Breast epithelium (tissue), 4 donors: ENCODE results near the gene VAPB. TPM values are rescaled to one million over a fixed set of nuclear protein-coding genes. Genes with fewer than 3 reads are reported as not detected.

Experiments
- DNase-seq, 2 donors: peaks; one replicate each; pipeline ENCODE4 v3.0.0-alpha.2; 2019; ENCODE audit warnings: low spot score in 2 of 2
- H3K27ac ChIP-seq, 2 donors: fragments of 200-600 bp; sonication (generic) in 1 of 2; one replicate each; pipeline ENCODE4 v1.5.1; 2016 to 2019; ENCODE audit warnings: mild to moderate bottlenecking in 1 of 2
- H3K27me3 ChIP-seq, 2 donors: fragments of 200-600 bp; sonication (generic) in 1 of 2; one replicate each; pipeline versions ENCODE4 v1.5.1 to v1.6.0; 2017 to 2019; ENCODE audit warnings: control low read depth in 1 of 2, mild to moderate bottlenecking in 1 of 2
- H3K36me3 ChIP-seq: fragments of 200-600 bp; one replicate; pipeline ENCODE4 v1.5.1; 2019
- H3K4me1 ChIP-seq, 2 donors: fragments of 200-600 bp; sonication (generic); one replicate each; pipeline ENCODE4 v1.5.1; 2016 to 2019; ENCODE audit warnings: control low read depth in 1 of 2
- H3K4me3 ChIP-seq, 3 donors: fragments of 200-600 bp; sonication (generic); 1 replicate in 2 of 3; 2 replicates in 1 of 3; pipeline ENCODE4 v1.5.1; 2016 to 2019; ENCODE audit warnings: mild to moderate bottlenecking in 3 of 3, moderate library complexity in 2 of 3
- H3K9me3 ChIP-seq, 2 donors: fragments of 200-600 bp; sonication (generic) in 1 of 2; one replicate each; pipeline ENCODE4 v1.5.1; 2016 to 2019; ENCODE audit warnings: control low read depth in 1 of 2
- POLR2A ChIP-seq: fragments of 450-650 bp; IDR thresholded peaks from one replicate; pipeline ENCODE4 v1.6.1; 2016; ENCODE audit warnings: antibody characterized with exemption, mild to moderate bottlenecking, moderate library complexity
- POLR2AphosphoS5 ChIP-seq, 3 donors: sonication (generic); formaldehyde crosslinking; IDR thresholded peaks; one replicate each; pipeline ENCODE4 v1.6.1; 2017; ENCODE audit warnings: antibody characterized with exemption in 3 of 3
- intact Hi-C: fragments of 100-400 bp; cut with DNase I; formaldehyde crosslinking; loops from one replicate; pipeline ENCODE4 v1.15.1; 2023; ENCODE audit warnings: low total_unique reads
- total RNA-seq, 3 donors: library from RNA; depleted of rRNA; stranded (reverse); fragments of >200 nt; gene quantifications; one replicate each; pipeline ENCODE4 v1.1.0, GENCODE V29; 2016
- TF ChIP-seq, protein P1 (sequence below), 3 donors: fragments of 450-650 bp; IDR thresholded peaks; one replicate each; pipeline ENCODE4 v1.5.1; 2016 to 2017; ENCODE audit warnings: antibody characterized with exemption in 3 of 3, mild to moderate bottlenecking in 3 of 3, moderate library complexity in 3 of 3

The VAPB gene
- total RNA-seq, 3 donors from 2014 or later: 18.6 to 18.9 (median 18.7) TPM

DNA sequence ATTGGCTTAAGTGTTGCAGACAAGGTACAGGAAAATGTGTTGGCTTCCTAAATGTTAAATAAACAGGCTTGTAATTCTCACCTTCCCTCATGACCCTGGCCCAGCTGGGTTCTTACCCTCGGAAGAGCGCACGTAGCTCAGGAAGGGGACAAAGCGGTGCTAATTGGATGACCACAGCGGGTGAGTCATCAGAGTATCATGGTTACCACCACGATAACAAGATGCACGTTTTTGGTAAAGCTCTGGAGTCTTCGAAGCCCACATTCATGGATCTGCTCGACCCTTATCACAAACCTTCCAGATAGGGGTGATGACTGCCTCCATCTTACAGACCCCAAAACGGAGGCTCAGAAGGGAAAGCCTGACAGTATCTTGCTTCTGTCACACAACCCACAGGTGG, 93.4 kb downstream of the VAPB start:
- Histone ChIP-seq H3K27ac (no peak overlapping the region), H3K36me3 (no peaks in the 10 kb centered on the region), H3K4me1 (no peaks in the 10 kb centered on the region), H3K27me3 (no peaks in the 10 kb centered on the region), H3K4me3 (no peak overlapping the region), H3K9me3 (peaks cover 24 to 33% of the 10 kb centered on the region in 2 donors)
- TF ChIP-seq, protein P1, sequence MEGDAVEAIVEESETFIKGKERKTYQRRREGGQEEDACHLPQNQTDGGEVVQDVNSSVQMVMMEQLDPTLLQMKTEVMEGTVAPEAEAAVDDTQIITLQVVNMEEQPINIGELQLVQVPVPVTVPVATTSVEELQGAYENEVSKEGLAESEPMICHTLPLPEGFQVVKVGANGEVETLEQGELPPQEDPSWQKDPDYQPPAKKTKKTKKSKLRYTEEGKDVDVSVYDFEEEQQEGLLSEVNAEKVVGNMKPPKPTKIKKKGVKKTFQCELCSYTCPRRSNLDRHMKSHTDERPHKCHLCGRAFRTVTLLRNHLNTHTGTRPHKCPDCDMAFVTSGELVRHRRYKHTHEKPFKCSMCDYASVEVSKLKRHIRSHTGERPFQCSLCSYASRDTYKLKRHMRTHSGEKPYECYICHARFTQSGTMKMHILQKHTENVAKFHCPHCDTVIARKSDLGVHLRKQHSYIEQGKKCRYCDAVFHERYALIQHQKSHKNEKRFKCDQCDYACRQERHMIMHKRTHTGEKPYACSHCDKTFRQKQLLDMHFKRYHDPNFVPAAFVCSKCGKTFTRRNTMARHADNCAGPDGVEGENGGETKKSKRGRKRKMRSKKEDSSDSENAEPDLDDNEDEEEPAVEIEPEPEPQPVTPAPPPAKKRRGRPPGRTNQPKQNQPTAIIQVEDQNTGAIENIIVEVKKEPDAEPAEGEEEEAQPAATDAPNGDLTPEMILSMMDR (IDR thresholded peaks at IDR 0.05): no peak
- TF ChIP-seq POLR2AphosphoS5 (IDR thresholded peaks at IDR 0.05): no peak
- intact Hi-C loops: no loop called here
- DNase-seq: no peak

- Histone ChIP-seq H3K27me3 (no peaks in the 10 kb centered on the region), H3K9me3 (peaks cover 21 to 28% of the 10 kb centered on the region in 2 donors), H3K4me1 (no peaks in the 10 kb centered on the region), H3K27ac (no peak overlapping the region), H3K36me3 (no peaks in the 10 kb centered on the region), H3K4me3 (no peak overlapping the region)
- TF ChIP-seq POLR2A: no peak
- TF ChIP-seq, protein P1 (IDR thresholded peaks at IDR 0.05): no peak
- no peak for TF ChIP-seq POLR2AphosphoS5 (IDR thresholded peaks at IDR 0.05)
- intact Hi-C loops: no loop called here
- DNase-seq: no peak
Measured at GRCh38 chr20:58483051-58483450, 94.0 kb downstream of the VAPB start.

- intact Hi-C loops: no loop called here
- TF ChIP-seq POLR2AphosphoS5 (IDR thresholded peaks at IDR 0.05): no peak
- no peak for TF ChIP-seq POLR2A
- TF ChIP-seq, protein P1 (IDR thresholded peaks at IDR 0.05): no peak
- no peaks in the 10 kb centered on the region for H3K36me3 ChIP-seq
- peaks cover 17 to 23% of the 10 kb centered on the region in 2 donors for H3K9me3 ChIP-seq
- DNase-seq: no peak
- H3K27me3 ChIP-seq: no peaks in the 10 kb centered on the region
- H3K4me3 ChIP-seq: no peak overlapping the region
- H3K4me1 ChIP-seq: no peaks in the 10 kb centered on the region
- H3K27ac ChIP-seq: no peak overlapping the region
Measured at GRCh38 chr20:58483470-58483869, 94.4 kb downstream of the VAPB start.

GRCh38 chr20:58485393-58485792, 96.4 kb downstream of the VAPB start:
- H3K27ac ChIP-seq: no peak overlapping the region
- H3K4me1 ChIP-seq: no peaks in the 10 kb centered on the region
- H3K4me3 ChIP-seq: no peak overlapping the region
- no peak for TF ChIP-seq POLR2AphosphoS5 (IDR thresholded peaks at IDR 0.05)
- TF ChIP-seq POLR2A: no peak
- TF ChIP-seq, protein P1 (IDR thresholded peaks at IDR 0.05): no peak
- DNase-seq: no peak
- H3K9me3 ChIP-seq: peaks cover 13 to 18% of the 10 kb centered on the region in 2 donors
- intact Hi-C loops: no loop called here
- H3K36me3 ChIP-seq: no peaks in the 10 kb centered on the region
- H3K27me3 ChIP-seq: no peaks in the 10 kb centered on the region

- Histone ChIP-seq H3K4me1 (no peaks in the 10 kb centered on the region), H3K27ac (no peak overlapping the region), H3K9me3 (peaks cover 13 to 18% of the 10 kb centered on the region in 2 donors), H3K27me3 (no peaks in the 10 kb centered on the region), H3K36me3 (no peaks in the 10 kb centered on the region), H3K4me3 (no peak overlapping the region)
- DNase-seq: no peak
- TF ChIP-seq, protein P1 (IDR thresholded peaks at IDR 0.05): no peak
- no peak for TF ChIP-seq POLR2AphosphoS5 (IDR thresholded peaks at IDR 0.05)
- no peak for TF ChIP-seq POLR2A
- intact Hi-C loops: no loop called here
Measured at GRCh38 chr20:58486207-58486606, 97.2 kb downstream of the VAPB start.
